Neural cell (in vitro differentiated cells): ENCODE results near the gene TENT5C.

Experiments used
- CTCF ChIP-seq: fragments of 450-650 bp; IDR thresholded peaks from 2 replicates; pipeline ENCODE4 v1.5.1; 2014; ENCODE audit warnings: antibody characterized with exemption, mild to moderate bottlenecking, moderate library complexity; ENCODE audit not compliant: poor library complexity, severe bottlenecking
- EP300 ChIP-seq: fragments of 450-650 bp; conservative IDR thresholded peaks from 2 replicates; pipeline ENCODE4 v1.6.1; 2014; ENCODE audit warnings: antibody characterized with exemption, mild to moderate bottlenecking, moderate library complexity; ENCODE audit not compliant: poor library complexity, severe bottlenecking
- EZH2 ChIP-seq: fragments of 200-600, 300-800 bp; shearing (Covaris generic), sonication (generic); IDR thresholded peaks from 2 replicates; pipeline ENCODE4 v1.6.1; 2014; ENCODE audit warnings: antibody characterized with exemption, low read length, borderline replicate concordance, mild to moderate bottlenecking; ENCODE audit not compliant: insufficient read depth, poor library complexity, severe bottlenecking
- MXI1 ChIP-seq: fragments of 450-650 bp; conservative IDR thresholded peaks from 2 replicates; pipeline ENCODE4 v1.6.1; 2014; ENCODE audit warnings: antibody characterized with exemption, mild to moderate bottlenecking; ENCODE audit not compliant: poor library complexity, severe bottlenecking
- POLR2AphosphoS5 ChIP-seq: IDR thresholded peaks from 2 replicates; pipeline ENCODE4 v1.6.1; 2012
- RAD21 ChIP-seq: fragments of 450-650 bp; conservative IDR thresholded peaks from 2 replicates; pipeline ENCODE4 v1.6.1; 2014; ENCODE audit warnings: antibody characterized with exemption, mild to moderate bottlenecking, moderate library complexity
- REST ChIP-seq: IDR thresholded peaks from 2 replicates; pipeline ENCODE4 v1.6.1; 2012; ENCODE audit warnings: borderline replicate concordance

GRCh38 chr1:117633936-117634335 is 28.1 kb downstream of the TENT5C start:
- no peak for TF ChIP-seq CTCF
- no peak for TF ChIP-seq MXI1
- no peak for TF ChIP-seq EP300
- TF ChIP-seq REST, result no peak
- no peak for TF ChIP-seq EZH2
- no peak for TF ChIP-seq RAD21
- TF ChIP-seq POLR2AphosphoS5, result no peak
